Adrenal gland (tissue), 12 donors: ENCODE measurements around the gene DOCK3. TPM values are rescaled to one million over a fixed set of nuclear protein-coding genes. Genes with fewer than 3 reads are reported as not detected.

Experiments used
- DNase-seq, 7 donors: peaks; one replicate each; pipeline ENCODE4 v3.0.0-alpha.2; 2019 to 2020
- H3K27ac ChIP-seq, 5 donors: fragments of 200-600 bp; sonication (generic) in 4 of 5; 1 replicate in 3 of 5; 2 replicates in 2 of 5; pipeline versions ENCODE4 v1.5.1 to v1.8.0; 2016 to 2020; ENCODE audit warnings: mild to moderate bottlenecking in 1 of 5
- H3K27me3 ChIP-seq: fragments of 200-600 bp; 2 replicates; pipeline ENCODE4 v1.8.0; 2021
- H3K36me3 ChIP-seq, 2 donors: fragments of 200-600 bp; replicated peaks in 1 of 2; 1 replicate in 1 of 2; 2 replicates in 1 of 2; pipeline versions ENCODE4 v1.5.1 to v1.8.0; 2018 to 2022
- H3K4me1 ChIP-seq, 2 donors: fragments of 200-600 bp; replicated peaks in 1 of 2; 1 replicate in 1 of 2; 2 replicates in 1 of 2; pipeline versions ENCODE4 v1.5.1 to v1.8.0; 2018 to 2021
- H3K4me3 ChIP-seq, 4 donors: fragments of 200-600 bp; sonication (generic) in 3 of 4; one replicate each; pipeline ENCODE4 v1.5.1; 2016 to 2018
- H3K9me3 ChIP-seq, 3 donors: fragments of 200-600 bp; sonication (generic) in 1 of 3; replicated peaks in 1 of 3; 1 replicate in 2 of 3; 2 replicates in 1 of 3; pipeline versions ENCODE4 v1.5.1 to v1.8.0; 2016 to 2021
- POLR2A ChIP-seq, 2 donors: fragments of 450-650 bp; IDR thresholded peaks; one replicate each; pipeline ENCODE4 v1.6.1; 2017; ENCODE audit warnings: antibody characterized with exemption in 2 of 2, mild to moderate bottlenecking in 2 of 2, moderate library complexity in 1 of 2
- WGBS, 4 donors: extraction: QIAGEN DNeasy Blood & Tissue Kit in 2 of 4; methylation state at CpG; one replicate each; pipeline versions ENCODE4 v1.1.5 to v1.1.7; 2013 to 2017; 5-methylcytosine and 5-hydroxymethylcytosine counted together
- intact Hi-C, 2 donors: fragments of 100-400 bp; cut with DNase I; formaldehyde crosslinking; loops; one replicate each; pipeline versions ENCODE4 v1.14.1 to v1.15.0; 2022 to 2023
- polyA plus RNA-seq, 3 donors: library from polyadenylated mRNA; stranded (reverse); fragments of 200-250 nt in 2 of 3; fragments of 350-450 nt in 1 of 3; fragmentation: Illumina TruSeq in 1 of 3; extraction: RNeasy Lipid Tissue Mini Kit (QIAGEN cat#74804) in 1 of 3; gene quantifications; one replicate each; pipeline ENCODE4 v1.2.3, GENCODE V29; 2013 to 2014
- total RNA-seq, 9 donors: library from RNA; depleted of rRNA in 4 of 9; stranded (reverse); fragments of >200 nt in 4 of 9; fragments of 120-200 nt in 1 of 9; fragmentation: NEBNext Ultra II Directional in 1 of 9; extraction: Animal tissue kit (Norgen Biotek cat#: 25700) in 1 of 9; gene quantifications; one replicate each; pipeline versions ENCODE4 v1.1.0 to v1.2.4, GENCODE V29; 2013 to 2023
- TF ChIP-seq, protein P1 (sequence below), 6 experiments: fragments of 450-650 bp in 4 of 6; fragments of 200-600 bp in 2 of 6; sonication (generic) in 1 of 6; IDR thresholded peaks; 1 replicate in 5 of 6; 2 replicates in 1 of 6; pipeline versions ENCODE4 v1.5.1 to v1.8.0; 2016 to 2021; ENCODE audit warnings: antibody characterized with exemption in 6 of 6, mild to moderate bottlenecking in 2 of 6, moderate library complexity in 1 of 6
- donor health status: healthy with polysubstance abuse.
- donor health status: Bipolar disorder and iron deficiency.
- donor health status: DM: yes; HTN: yes; CAD: no.
- donor health status: DM: no; HTN: no; CAD: no.
- donor health status: DM: no; HTN: no; CAD: no.
- donor health status: DM: yes; HTN: yes; CAD: no.

DOCK3 gene
- total and polyA plus RNA-seq, 12 donors = 0.72 to 8.6 (median 2.9) TPM

GRCh38 chr3:51268132-51268531 lies 593.4 kb downstream of the DOCK3 start:
- H3K9me3 ChIP-seq = no peaks in the 10 kb centered on the region
- no peak overlapping the region for H3K27ac ChIP-seq
- H3K36me3 ChIP-seq = no peaks in the 10 kb centered on the region
- TF ChIP-seq, protein P1, sequence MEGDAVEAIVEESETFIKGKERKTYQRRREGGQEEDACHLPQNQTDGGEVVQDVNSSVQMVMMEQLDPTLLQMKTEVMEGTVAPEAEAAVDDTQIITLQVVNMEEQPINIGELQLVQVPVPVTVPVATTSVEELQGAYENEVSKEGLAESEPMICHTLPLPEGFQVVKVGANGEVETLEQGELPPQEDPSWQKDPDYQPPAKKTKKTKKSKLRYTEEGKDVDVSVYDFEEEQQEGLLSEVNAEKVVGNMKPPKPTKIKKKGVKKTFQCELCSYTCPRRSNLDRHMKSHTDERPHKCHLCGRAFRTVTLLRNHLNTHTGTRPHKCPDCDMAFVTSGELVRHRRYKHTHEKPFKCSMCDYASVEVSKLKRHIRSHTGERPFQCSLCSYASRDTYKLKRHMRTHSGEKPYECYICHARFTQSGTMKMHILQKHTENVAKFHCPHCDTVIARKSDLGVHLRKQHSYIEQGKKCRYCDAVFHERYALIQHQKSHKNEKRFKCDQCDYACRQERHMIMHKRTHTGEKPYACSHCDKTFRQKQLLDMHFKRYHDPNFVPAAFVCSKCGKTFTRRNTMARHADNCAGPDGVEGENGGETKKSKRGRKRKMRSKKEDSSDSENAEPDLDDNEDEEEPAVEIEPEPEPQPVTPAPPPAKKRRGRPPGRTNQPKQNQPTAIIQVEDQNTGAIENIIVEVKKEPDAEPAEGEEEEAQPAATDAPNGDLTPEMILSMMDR (IDR thresholded peaks at IDR 0.05) = no peak
- no peak for TF ChIP-seq POLR2A (IDR thresholded peaks at IDR 0.05)
- no peak for DNase-seq
- no peak overlapping the region for H3K4me3 ChIP-seq
- H3K4me1 ChIP-seq = no peaks in the 10 kb centered on the region
- intact Hi-C loops = no loop called here
- H3K27me3 ChIP-seq = no peaks in the 10 kb centered on the region

- TF ChIP-seq POLR2A (IDR thresholded peaks at IDR 0.05) = no peak
- TF ChIP-seq, protein P1 (IDR thresholded peaks at IDR 0.05) = peak in 2 of 6 experiments; percentile 10 to 11
- H3K9me3 ChIP-seq = no peaks in the 10 kb centered on the region
- H3K4me3 ChIP-seq = no peak overlapping the region
- intact Hi-C loops = no loop called here
- H3K27ac ChIP-seq = no peak overlapping the region
- DNase-seq = no peak
- no peaks in the 10 kb centered on the region for H3K27me3 ChIP-seq
- H3K36me3 ChIP-seq = no peaks in the 10 kb centered on the region
- no peaks in the 10 kb centered on the region for H3K4me1 ChIP-seq
Observed at GRCh38 chr3:51269466-51269865, 594.7 kb downstream of the DOCK3 start.

DNA sequence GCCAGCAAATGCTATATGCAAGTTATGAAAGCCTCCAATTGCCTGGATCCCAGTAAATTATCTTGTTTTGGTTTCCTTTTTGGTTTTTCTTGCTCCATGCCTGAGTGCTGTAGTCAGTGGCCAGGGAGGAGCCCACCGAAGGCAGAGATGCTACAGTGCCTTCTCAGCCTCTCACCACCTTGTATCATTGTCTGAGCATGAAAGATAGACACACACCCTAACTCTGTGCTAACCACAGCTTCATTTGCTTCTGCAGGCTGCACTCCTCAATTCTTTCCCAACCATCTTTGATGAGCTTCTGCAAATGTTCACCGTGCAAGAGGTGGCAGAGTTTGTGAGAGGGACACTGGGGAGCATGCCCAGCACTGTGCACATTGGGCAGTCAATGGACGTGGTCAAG lies 595.8 kb downstream of the DOCK3 start:
- H3K4me3 ChIP-seq = no peak overlapping the region
- 79 to 92% (median 89%) methylated on average over 3 of the region's 3 CpGs for WGBS, 4 donors
- intact Hi-C loops = no loop called here
- H3K4me1 ChIP-seq = no peaks in the 10 kb centered on the region
- no peak for TF ChIP-seq POLR2A (IDR thresholded peaks at IDR 0.05)
- TF ChIP-seq, protein P1 (IDR thresholded peaks at IDR 0.05) = no peak
- no peak overlapping the region for H3K27ac ChIP-seq
- H3K9me3 ChIP-seq = no peaks in the 10 kb centered on the region
- no peak for DNase-seq
- H3K27me3 ChIP-seq = no peaks in the 10 kb centered on the region
- H3K36me3 ChIP-seq = no peaks in the 10 kb centered on the region

DNA sequence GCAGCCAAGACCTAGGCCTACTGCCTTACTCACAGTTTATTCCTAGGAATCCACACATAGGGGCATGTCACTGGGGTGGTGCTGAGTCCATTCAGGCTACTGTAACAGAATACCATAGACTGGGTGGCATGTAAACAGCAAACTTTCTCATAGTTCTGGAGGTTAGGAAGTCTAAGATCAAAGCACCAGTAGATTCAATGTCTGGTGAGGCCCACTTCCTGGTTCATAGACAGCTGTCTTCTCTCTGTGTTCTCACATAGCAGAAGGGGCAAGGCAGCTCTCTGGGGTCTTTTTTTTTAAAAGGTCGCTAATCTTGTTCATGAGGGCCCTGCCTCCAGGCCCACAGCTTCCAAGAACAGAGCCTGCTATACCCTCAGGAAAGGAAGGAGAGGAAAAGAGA lies 596.4 kb downstream of the DOCK3 start:
- TF ChIP-seq, protein P1 (IDR thresholded peaks at IDR 0.05) = no peak
- TF ChIP-seq POLR2A (IDR thresholded peaks at IDR 0.05) = no peak
- 69 to 80% (median 72%) methylated on average over 1 of the region's 1 CpG for WGBS, 4 donors
- H3K27me3 ChIP-seq = no peaks in the 10 kb centered on the region
- DNase-seq = no peak
- H3K9me3 ChIP-seq = no peaks in the 10 kb centered on the region
- H3K4me1 ChIP-seq = no peaks in the 10 kb centered on the region
- no peak overlapping the region for H3K4me3 ChIP-seq
- H3K36me3 ChIP-seq = no peaks in the 10 kb centered on the region
- intact Hi-C loops = no loop called here
- no peak overlapping the region for H3K27ac ChIP-seq
